ENCODE data around the gene RAMAC.
"Not testable (repeated sequence)": the region's sequence is repeated elsewhere in the genome, so short reads cannot be mapped to it uniquely, and the experiment has no call there.

Gene RAMAC

GRCh38 chr15:82966671-82967071 lies 19.3 kb upstream of the RAMAC start:
- no peak for FAIRE-seq
- DNase-seq (ENCODE audit: insufficient read length, low spot score): no peak

- FAIRE-seq: no peak
- DNase-seq (ENCODE audit: insufficient read length, low spot score): no peak
These were observed 17.9 kb upstream of the RAMAC start for GRCh38 chr15:82968066-82968465.

GRCh38 chr15:82969353-82969752 lies 16.7 kb upstream of the RAMAC start:
- FAIRE-seq (no peak), DNase-seq (ENCODE audit: insufficient read length, low spot score) (no peak)

- no peak for FAIRE-seq
- no peak for DNase-seq (ENCODE audit: insufficient read length, low spot score)
These were observed 15.8 kb upstream of the RAMAC start for GRCh38 chr15:82970078-82970686.

- DNase-seq (ENCODE audit: insufficient read length, low spot score) (no peak), FAIRE-seq (no peak)
These were observed 15.3 kb upstream of the RAMAC start for GRCh38 chr15:82970696-82971095.

GRCh38 chr15:82971218-82971984 lies 14.6 kb upstream of the RAMAC start:
- FAIRE-seq: no peak
- no peak for DNase-seq (ENCODE audit: insufficient read length, low spot score)

GRCh38 chr15:82972990-82973389 lies 13.0 kb upstream of the RAMAC start:
- no peak for DNase-seq (ENCODE audit: insufficient read length, low spot score)
- FAIRE-seq: no peak

GRCh38 chr15:82977076-82977475 lies 8.9 kb upstream of the RAMAC start:
- no peak for DNase-seq (ENCODE audit: insufficient read length, low spot score)
- FAIRE-seq: no peak

- DNase-seq (ENCODE audit: insufficient read length, low spot score) (no peak), FAIRE-seq (no peak)
These were observed 7.6 kb upstream of the RAMAC start for GRCh38 chr15:82978438-82978837.

GRCh38 chr15:82979726-82980125 lies 6.3 kb upstream of the RAMAC start:
- DNase-seq (ENCODE audit: insufficient read length, low spot score) (no peak), FAIRE-seq (no peak)

GRCh38 chr15:82980981-82981380 lies 5.0 kb upstream of the RAMAC start:
- FAIRE-seq (no peak), DNase-seq (ENCODE audit: insufficient read length, low spot score) (no peak)

- DNase-seq (ENCODE audit: insufficient read length, low spot score) (peak; percentile 22), FAIRE-seq (no peak)
These were observed 401 bp downstream of the RAMAC start for GRCh38 chr15:82986442-82986780.

GRCh38 chr15:82992436-82992998 lies 6.5 kb downstream of the RAMAC start:
- FAIRE-seq (no peak), DNase-seq (ENCODE audit: insufficient read length, low spot score) (no peak)

GRCh38 chr15:82993144-82993543 lies 7.1 kb downstream of the RAMAC start:
- DNase-seq (ENCODE audit: insufficient read length, low spot score): no peak
- FAIRE-seq: no peak

- no peak for FAIRE-seq
These were observed 9.1 kb downstream of the RAMAC start for GRCh38 chr15:82995076-82995475.

GRCh38 chr15:82995938-82996337 lies 9.9 kb downstream of the RAMAC start:
- FAIRE-seq (no peak), DNase-seq (ENCODE audit: insufficient read length, low spot score) (no peak)

More at GRCh38 chr15:82995076-82995475, 9.1 kb downstream of the RAMAC start:
- no peak for DNase-seq (ENCODE audit: insufficient read length, low spot score)

GRCh38 chr15:82999426-82999825 lies 13.4 kb downstream of the RAMAC start:
- no peak for FAIRE-seq

GRCh38 chr15:82999905-83000671 lies 14.1 kb downstream of the RAMAC start:
- no peak for FAIRE-seq
- peak; percentile 47 for DNase-seq (ENCODE audit: insufficient read length, low spot score)

More at GRCh38 chr15:82999426-82999825, 13.4 kb downstream of the RAMAC start:
- no peak for DNase-seq (ENCODE audit: insufficient read length, low spot score)

GRCh38 chr15:83000672-83001031 lies 14.6 kb downstream of the RAMAC start:
- DNase-seq (ENCODE audit: insufficient read length, low spot score); FAIRE-seq: not testable (repeated sequence)

- DNase-seq (ENCODE audit: insufficient read length, low spot score) (peak; percentile 71), FAIRE-seq (no peak)
These were observed 24.8 kb downstream of the RAMAC start for GRCh38 chr15:83010709-83011270.

All from HTR-8/SVneo (cell line).